Measurements from ENCODE around the gene ERBB2.

ERBB2 gene

GRCh38 chr17:39769974-39770587 lies 70.2 kb downstream of the ERBB2 start:
- DNase-seq = peak; percentile 59

- DNase-seq = no peak
Measured at GRCh38 chr17:39772415-39772814, 72.6 kb downstream of the ERBB2 start.

DNA sequence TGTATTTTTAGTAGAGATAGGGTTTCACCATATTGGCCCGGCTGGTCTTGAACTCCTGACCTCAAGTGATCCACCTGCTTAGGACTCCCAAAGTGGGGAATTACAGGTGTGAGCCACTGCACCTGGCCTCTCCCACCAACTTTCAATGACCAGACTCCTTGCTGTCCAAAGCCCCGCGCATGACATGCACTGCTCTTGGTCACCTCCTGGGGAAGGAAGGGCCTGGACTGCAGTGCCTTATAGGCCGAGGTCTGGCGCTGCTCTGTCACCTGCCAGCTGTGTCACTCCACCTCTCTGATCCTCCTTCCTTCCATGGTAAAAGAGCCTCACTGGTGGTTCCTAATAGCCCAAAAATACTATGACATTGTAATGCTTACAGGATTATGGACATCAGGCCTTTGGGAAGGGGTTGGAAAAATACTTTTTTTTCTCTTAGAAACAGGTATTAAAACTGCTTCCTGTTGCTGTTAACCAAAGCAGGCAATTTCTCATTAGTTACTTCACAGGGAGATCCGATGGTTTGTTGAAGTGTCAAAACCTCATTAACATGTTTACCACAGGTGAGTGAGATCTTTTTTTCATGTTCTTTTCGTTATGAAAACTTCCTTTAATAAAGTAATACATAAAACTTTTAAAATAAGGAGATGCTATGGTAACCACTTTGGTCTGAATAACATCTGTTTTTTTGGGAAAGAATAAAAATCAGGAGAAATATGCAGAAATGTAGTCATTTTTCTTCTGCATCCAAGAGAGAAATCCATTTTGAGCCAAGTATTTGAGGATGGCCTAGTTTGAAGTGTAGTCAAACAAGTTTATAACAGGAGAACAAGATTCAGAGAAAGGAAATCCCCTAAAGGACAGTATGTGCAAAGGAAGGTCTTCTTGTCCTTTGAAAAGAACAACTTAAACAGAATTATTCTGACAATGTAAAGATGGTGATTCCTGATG lies 73.4 kb downstream of the ERBB2 start:
- no peak for DNase-seq

- no peak for DNase-seq
Measured at GRCh38 chr17:39774047-39774446, 74.2 kb downstream of the ERBB2 start.

GRCh38 chr17:39775031-39775430 lies 75.2 kb downstream of the ERBB2 start:
- DNase-seq = no peak

- DNase-seq = no peak
Measured at GRCh38 chr17:39776252-39776651, 76.4 kb downstream of the ERBB2 start.

GRCh38 chr17:39777534-39778365 lies 77.9 kb downstream of the ERBB2 start:
- no peak for DNase-seq
